GM19351 (cell line): ENCODE data around the gene SSR4.

Experiments
- ATAC-seq: cut with Tn5 transposase; IDR thresholded peaks from one replicate; pipeline ENCODE4 v1.9.1; 2021; ENCODE audit warnings: mild to moderate bottlenecking, moderate library complexity; ENCODE audit not compliant: unreplicated experiment

The SSR4 gene

DNA sequence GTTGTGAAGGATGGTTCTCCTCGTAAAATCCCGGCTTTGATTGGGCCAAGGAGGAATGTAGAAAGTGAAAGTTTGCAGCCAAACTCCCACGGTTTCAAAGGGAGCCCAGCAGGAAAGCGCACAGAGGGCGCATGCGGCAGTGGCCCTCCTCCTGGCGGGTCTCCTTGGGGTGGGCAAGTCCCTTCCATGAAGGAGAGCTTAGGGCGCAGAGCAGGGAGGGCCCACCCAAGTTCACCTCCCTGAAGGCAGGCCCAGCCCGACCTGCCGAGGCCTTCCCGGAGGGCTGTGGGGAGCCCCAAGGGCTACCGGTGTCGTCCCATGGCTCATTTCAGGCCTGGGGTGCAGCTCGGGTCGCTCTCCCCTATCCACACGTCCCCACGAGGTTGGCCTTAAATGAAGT lies 33.8 kb downstream of the SSR4 start:
- ATAC-seq: no peak

DNA sequence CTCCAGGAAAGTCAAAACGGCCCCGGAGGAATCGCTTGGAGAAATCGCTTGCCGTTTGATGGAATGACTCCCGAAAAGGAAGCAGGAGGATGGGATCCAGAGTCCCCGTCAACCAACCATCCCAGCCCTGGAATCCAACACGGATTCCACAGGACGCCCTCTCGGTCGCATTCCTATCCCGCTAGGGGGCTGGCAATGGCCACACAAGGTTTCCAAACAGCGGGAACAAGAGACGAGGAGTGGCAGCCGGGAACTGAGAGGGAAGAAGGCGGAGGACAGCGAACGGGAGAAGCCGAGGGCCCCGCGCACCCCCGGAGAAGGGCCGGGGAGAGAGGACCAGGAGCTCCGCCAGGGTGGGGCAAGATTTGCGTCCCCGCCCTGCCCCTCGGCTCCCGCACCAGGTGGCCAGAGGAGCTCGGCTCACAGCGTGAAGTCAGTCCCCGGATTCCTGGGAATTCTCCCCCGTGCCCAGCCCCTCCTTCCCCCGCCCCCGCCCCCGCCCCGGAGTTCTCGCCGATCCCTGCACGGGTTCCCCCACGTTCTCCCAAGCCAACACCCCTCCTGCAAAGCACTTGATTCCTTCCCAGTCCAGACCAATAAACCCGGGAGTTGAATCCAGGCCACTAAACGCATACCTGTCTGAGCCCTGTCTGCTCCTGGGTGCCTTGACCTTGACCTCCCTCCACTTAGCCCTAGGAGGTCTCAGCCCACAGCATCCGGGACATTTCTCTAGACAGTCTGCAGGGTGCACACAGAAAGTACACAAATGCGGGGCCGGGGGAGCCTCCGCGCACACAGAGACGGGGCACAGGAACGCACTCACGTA lies 34.5 kb downstream of the SSR4 start:
- no peak for ATAC-seq

DNA sequence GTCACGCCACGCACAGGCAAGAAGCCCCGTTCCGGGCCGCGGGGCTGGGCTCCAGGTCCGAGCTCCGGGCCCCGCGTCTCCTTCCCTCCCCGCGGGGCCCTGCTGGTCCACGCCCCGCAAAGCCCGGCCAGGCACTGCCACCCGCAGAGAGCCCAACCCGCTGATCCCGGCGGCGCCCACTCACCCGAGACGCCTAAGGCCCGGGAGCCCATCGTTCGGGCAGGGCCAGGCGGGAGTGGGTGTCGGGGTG lies 35.0 kb downstream of the SSR4 start:
- no peak for ATAC-seq

DNA sequence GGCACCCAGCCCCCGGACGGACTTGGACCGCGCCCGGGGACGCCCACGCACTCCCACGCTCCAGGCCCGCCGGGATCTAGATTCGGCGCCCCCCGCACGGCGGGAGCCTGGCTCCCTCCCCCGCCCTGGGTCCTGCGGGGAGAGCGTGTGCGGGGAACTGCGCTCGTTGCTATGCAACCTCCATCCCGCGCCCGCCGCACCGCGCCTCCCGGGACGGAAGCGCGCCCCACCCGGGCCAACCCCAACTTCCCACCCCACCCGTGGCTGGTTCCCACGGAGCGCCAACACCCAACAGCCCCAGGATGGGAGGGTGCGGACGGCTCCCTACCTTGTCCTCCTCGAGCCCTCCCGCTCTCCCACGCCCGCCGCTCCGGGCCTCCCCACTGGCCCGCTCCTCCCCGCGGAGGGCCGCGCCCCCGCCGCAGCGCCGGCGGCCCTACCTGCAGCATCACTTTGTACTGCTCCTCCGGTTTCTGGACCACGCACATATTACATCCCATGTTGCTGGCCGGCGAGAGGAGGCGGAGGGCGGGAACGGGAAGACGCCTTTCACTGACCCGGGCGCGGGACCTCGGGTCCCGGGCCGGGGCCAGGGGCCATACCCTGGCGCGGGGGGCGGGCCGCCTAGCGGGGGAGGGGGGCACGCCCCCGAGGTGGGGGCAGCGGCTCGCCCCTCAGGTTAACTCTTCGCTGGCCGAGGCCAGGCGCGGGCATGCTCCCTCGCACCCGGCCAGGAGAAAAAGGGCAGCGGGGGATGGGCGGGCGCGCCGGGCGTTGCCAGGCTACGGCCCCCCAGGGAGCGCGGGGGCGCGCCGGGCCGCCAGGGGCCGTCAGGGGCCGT lies 35.6 kb downstream of the SSR4 start, which contains the start of gene PDZD4:
Gene PDZD4, minus strand, starts transcription at position 746 of the 841 bp plus-strand sequence. Its CDS starts 246 bp downstream, at position 500.
- no peak for ATAC-seq

DNA sequence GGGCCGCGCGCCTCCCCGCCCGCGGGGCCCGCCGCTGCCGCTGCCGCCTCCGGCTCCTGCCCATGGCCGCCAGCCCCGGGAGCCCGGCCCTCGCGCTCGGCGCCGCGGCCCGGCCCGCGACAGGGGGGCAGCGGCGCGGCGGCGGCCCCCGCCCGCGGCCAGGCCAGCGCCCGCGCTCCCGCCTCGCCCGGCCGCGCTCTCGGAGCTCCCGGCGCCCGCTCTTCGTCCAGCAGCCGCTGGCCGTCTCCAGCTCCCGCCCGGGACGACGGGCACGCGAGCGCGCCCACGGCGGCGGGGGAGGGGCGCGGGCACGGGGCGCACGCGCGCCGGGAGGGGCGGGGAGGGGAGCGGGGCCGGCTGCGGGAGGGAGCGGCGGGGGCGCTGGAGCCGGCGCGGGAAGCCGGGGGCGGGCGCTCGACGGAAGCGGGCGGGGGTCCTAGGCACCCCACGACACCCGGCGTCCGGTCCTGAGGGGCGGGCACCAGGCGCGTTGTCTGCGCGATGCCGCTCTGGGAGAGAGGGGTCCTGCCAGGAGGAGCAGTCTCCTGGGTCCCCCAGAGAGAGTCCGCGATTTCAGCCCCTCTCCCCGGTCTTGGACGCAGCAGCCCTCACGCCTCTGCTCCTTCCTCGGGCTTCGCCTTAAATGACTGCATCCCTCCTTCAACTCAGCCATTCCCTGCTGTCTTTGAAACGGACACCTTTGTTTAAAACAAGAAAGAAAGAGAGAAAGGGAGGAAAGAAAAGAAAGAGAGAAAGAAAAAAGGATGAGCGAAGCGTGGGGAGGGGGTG lies 36.4 kb downstream of the SSR4 start:
- no peak for ATAC-seq

DNA sequence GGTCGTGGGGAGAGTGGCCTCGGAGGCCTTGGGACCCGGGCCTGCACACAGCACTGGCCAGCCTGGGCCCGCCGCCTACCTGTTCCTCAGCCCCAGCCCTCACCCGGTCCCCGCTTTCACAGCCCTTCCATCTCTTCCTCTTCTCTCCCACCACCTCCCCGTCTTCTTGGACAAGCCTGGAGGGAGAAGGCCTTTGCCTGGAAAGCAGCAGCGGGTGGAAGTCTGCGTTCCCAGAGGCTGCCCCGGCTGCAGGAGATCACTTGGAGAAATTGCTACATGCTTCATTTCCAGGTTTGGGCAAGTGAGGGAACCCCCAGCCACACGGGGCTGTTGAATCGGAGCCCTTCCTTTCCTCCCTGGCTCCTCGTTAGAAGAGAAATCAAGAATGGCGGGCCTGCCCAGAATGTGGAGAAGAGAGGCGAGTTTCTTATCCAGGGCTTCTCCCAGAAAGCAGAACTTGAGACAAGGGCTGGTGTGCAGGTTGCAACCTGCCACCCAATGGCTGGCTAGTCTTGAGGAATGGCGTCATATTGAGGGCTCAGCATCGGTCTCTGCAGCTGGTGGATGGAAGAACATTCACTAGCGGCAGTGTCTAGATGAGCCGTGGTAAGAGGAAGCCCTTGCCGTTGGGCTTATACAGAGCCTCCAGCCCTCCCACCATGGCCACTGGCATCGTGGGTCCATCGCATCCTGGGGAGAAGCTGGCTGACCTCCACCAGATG lies 37.1 kb downstream of the SSR4 start:
- no peak for ATAC-seq

DNA sequence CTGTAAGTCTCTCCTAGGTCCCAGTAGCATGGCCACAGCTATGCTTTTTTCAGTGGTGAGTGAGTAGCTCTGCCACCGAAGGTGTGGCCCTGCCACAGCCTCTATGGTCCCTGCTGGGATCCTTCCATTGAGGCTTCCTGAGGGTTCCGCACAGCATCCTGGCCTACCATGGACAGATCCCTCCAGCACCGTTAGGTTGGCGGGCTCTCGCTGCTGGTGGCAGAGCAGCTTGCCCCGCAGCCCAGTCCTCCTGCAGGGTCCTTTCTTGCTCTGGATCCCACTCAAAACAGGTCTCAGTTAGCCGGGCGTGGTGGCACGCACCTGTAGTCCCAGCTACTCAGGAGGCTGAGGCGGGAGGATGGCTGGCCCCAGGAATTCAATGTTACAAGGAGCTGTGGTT lies 38.3 kb downstream of the SSR4 start:
- no peak for ATAC-seq

DNA sequence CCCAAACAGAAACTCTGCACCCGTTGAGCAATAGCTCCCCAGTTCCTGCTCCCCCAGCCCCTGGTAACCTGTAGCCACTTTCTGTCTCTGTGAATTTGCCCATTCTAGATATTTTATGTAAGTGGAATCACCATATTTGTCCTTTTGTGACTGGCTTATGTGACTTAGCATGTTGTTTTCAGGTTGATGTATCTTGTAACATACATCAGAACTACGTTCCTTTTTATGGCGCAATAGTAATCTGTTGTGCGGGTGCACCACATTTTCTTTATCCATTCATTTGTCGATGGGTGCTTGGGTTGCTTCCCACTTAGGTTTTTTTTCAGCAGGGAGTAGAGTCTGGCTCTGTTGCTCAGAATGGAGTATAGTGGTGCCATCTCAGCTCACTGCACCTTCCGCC lies 42.5 kb downstream of the SSR4 start:
- ATAC-seq: no peak

DNA sequence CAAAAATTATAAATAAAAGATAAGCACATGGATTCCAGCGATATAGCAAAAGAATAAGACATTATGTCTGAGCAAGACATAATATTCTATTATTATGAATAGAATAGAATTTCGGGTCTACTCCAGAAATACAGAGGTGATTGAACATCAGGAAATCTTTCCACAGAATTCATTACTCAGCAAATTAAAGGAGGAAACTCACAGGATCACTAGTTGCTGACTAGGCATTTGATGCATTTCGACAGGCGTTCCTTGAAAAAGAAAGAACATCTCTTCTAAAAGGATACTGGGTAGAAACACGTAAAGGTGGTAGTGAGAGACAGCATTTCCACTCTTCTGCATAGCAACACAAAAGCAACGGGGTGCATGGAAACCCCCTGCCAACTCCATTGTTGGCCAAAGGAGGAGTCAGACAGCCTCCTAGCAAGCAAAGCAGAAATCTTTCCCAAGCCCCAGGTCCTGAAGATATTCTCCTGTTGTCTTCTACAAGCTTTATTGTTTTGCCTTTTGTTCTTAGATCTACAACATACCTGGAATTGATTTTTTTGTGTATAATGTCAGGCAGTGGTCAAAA lies 50.1 kb downstream of the SSR4 start:
- no peak for ATAC-seq

DNA sequence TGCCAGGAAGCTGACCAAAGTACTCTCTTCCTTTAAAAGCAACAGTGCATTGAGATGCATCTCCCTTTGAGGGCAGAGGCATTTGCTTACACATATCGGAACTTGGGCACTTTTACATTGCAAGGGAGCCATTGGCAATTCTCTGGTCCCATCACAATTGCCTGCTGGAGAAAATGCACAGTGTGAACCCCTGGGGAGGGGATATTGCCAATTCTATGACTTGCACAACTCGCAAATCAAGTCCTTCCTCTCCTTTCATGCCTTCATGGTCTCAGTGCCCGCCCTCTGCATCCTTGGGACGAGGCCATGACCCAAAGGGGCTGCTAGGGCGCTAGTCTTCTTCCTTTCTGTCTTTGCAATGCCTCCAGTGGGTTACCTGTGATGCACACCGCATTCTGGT lies 50.7 kb downstream of the SSR4 start:
- ATAC-seq: no peak

DNA sequence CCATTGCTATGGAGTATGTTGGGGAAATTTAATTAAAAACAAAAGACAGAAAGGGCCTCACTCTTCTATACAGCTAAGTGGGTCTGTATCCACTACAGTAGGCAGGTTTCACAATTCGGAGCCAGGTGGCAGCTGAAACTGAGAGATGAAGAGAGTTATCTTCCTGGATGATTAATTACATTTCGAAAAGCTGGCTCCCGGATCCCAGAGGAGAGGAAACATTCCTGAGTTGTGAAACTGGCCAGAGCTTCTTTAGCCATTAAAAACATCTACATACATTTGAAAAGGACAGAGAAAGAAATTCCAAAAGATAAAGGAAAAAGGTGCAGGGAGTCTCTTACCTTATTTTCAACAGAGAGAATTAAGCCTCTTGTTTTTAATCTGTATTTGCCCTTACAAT lies 51.4 kb downstream of the SSR4 start:
- no peak for ATAC-seq
